Activated CD4-positive, alpha-beta T cell treated with anti-CD3 and anti-CD28 coated beads, Interleukin-2, amount 50 U/mL, for 16 hours (primary cell): Measurements from ENCODE around the gene AHDC1.

Source experiments
- DNase-seq: peaks from one replicate; pipeline ENCODE4 v3.0.0-alpha.2; 2020

AHDC1 gene

DNA sequence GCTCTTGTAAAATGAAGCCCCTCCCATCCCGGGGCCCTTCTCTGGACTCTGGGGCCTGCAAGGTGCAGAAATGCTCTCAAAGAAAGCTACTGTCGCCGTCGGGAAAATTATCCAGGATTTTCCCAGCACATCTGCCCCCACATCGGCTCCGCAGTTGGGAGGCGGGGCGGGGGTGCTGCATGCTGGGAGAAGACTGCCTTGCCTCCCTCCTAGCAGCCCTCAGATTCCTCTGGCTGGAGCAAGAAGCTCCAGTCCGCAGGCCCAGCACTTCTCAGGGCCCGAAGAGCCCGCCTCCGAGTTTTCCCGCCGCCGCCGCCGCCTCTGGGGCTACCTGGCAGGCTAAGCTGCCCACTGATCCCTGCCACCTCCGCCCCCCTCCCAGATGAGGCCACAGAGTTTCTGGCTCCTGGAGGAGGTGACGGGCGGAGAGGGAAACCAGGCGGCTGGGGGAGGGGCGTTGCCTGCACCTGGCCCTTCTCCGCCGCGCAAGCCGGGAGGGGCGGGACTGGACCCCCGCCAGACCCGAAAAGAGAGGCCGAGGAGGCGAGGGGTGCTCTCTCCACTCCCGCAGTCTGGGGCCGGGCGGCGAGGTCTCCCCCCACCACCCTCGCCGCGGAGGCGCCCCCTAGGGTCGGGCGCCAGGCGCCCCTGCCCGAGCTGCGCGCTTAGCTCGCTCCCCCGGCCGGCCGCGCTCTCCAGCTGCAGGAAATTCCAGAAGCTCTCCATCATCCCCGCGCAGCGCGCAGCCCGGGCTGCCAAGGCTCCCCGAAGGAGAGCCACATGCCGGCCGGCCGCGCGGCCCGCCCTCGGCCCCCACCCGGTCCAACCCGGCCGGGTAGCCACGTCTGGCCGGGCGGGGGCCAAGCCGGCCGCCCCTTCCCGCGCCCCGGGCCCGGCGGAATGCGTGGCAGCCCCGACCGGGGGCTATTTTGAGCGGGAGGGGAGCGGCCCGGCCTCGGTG lies 28.8 kb downstream of the AHDC1 start:
- DNase-seq, result no peak

DNA sequence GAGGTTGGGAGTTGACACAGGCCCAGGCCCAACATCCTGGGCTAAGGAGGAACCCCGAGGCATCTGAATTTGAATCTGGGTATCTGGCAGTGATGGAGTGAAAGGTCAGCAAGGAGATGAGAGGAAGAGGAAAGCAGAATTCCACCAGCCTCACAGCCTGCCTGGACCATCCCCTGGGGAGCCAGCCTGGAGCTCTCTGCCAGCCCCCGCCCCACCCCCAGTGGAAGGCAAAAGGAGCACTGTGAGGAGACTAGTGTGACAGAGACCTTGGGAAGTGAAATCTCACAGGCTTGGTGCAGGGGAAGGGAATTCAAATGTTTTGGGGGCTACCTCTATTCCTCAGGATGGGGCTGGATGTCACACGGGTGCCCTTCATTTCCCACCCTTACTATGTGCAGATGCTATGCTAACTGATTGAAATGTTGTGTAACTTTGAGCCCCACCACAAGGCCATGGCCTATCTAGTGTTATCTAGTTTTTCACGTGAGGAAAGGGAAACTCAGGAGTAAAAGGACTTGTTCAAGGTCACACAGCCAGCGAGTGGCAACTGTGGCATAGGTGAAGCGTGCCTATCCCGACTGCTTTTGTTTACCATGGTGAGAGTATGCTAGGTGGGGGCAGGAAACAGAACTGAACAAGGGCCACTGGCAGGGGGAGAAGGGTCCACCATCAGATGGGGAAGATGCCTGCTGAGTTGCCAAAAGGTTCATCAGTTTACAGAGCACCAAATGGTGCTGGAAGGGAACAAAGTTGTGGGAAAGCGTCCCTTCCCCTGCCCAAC lies 29.8 kb downstream of the AHDC1 start:
- no peak for DNase-seq

DNA sequence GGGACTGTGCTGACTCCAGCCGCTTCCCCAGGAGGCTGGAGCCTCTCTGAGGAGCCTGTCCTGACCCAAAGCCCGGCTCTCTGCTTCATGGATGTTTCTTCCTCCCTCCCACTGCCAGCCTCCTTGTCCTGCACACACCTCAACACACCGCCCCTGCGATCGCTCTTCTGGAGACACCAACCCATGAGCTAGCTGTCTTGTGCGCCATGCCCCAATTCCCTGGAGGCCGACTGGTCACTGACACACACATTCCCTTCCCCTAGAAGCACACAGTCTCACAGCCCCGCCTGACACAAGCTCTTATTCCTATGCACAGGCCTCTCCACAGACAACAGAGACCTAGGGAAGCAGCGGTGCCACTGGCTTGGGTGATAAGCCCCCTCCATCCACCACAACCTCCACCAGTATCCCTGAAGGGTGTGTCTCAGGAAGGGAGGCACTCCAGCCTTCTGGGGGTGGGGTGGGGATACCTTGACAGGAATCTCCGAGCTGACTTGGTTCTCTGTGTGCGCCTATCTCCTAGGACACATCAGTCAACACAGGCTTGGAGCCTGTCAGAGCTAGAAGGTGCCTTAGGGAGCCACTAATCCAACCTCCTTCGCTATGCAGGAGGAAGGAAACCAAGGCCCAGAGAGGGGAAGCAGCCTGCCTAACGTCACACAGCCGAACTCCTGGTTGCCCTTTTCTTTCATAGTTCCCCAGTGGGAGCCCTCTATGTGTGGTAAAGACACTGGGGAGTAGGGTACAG lies 31.1 kb downstream of the AHDC1 start:
- no peak for DNase-seq

DNA sequence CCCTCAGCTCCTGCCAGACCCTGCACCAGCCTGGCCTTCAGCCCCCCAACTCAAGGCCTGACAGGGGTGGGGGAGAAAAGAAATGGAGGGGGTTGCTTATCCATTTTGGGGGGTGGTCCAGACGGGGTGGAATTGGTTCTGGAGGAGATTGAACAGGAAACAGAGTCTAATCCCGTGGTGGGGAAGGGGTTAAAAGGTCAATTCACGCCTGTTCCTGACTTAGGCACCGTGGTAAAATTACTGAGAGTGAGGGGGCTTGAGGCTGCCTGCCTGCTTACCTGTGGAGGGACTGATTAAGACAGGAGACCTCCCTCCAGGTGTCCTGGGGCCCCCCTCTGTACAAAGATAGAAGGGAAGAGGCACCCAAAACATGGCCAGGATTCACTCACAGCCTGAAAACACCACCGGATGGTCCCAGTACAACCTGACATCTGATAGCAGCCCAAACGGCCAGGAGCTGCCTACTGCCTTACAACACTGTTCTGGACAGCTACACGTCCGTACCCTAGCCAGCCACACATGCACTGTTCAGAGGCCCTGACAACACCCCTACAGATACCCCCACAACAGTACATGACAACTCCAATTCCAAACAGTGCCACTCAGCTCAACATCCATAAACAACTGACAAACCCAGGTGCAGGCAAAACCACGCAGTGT lies 31.8 kb downstream of the AHDC1 start:
- no peak for DNase-seq

DNA sequence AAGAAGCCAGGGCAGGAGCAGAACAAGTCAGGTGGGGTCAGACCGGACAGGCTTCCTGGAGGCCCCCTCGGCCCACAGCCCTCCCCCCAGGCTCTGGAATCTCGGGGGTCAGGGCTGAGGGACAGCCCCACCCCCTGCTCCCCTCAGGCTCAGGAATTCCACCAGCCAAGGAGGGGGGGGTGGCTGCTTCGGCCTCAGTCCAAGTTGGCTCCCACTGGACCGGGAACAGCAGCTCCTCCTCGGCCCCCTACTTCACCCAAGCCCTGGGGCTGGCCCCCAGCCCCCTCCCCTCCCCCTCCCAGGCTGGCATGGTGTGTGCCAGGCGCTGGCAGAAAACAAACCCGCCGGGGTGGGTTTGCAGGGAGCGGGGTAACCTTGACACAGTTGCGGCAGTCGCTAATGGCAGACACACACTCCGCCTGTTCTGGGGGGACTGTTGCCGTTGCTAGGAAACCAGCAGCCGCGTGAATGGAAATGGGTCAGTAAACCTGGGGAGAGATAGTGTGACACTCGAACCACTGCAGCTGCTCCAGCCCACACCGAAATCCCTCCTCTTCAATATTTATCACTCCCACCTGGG lies 32.4 kb downstream of the AHDC1 start:
- no peak for DNase-seq

DNA sequence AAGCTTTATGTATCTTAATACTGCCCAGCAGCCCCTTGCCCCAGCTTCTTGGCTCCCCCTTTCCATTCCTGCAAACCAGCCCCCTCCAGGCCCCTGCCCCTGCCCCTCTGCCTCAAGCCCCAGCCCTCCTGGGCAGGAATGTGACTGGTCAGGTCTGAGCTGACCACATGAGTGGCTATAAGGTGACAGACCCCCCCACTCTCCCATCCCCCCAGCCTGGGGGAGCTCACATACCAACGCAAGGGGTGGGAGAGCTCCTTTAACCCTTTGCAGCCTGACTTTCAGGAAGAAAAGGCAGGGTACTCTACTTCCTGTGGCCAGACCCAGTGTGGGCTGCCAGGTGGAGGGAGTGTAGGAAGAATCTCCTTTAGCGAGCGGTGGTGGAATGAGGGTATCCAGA lies 33.2 kb downstream of the AHDC1 start:
- no peak for DNase-seq

DNA sequence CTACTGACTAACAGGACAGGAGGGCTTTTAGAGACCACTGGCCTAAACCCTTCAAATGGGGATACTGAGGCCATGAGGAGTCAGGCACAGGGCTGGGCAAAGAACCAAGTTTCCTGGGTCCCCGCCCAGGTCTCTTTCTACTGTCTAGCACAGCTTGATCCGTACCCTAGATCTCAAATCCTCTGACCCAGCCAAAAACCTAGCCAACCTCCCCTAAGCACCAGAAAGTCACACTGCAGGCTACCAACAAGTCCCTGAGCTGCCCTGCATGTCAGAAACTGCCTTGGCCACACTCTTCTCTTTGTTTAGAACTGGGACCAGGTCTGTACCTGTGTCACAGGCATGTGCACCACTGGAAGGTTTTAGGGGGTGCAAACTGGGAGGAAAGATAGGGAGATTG lies 33.6 kb downstream of the AHDC1 start:
- DNase-seq, result no peak

DNA sequence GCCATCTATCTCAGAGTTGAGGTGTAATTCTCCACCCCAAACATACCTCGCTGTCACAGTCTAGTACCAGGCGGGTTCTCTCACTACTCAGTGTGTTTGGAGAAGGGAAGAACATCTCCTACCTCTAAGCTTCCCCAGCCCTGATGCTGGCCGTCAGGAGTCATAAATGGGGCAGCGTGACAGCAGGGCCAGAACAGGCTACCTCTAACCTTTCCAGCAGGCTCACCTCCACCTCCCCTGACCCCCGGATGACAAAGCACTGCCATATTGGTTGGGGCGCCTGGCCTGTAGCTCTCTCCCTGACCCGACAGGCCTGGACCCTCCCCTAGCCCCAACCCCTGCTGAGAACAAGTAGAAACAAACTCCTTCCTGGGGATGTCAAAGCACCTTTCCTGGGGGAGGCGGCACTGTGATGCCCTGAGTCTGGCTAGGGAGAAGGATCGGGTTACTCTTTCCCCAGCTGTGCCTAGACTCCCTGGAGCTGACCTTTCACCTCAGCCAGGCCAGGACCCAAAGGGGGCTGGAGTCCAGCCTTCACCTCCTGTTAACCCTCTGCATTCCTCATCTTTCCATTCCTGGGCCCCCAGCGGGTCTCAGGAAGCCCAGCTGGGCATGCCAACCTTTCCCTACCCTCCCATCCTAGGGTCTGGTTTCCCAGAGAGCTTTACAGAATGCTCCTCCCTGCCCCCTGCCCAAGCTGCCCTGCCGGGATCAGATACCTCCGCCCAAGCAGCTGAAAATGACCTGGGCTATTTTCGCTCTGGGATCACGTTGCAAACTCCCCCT lies 34.2 kb downstream of the AHDC1 start:
- no peak for DNase-seq

DNA sequence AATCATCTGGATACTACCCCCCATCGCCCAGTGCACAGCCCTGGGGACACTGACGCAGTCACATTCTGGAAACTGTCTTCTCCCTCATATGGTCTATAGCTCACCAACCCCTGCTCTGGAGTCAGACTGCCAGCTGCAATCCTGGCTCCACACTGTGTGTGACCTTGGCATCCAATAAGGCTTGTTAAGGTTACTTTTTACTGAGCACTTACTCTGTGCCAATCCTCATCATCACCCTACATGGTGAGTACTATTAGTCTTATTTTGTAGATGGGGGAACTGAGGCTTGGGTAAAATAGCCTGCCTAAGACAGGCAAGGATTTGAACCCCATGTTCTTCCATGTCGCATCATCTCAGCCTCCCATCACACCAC lies 34.9 kb downstream of the AHDC1 start:
- no peak for DNase-seq

DNA sequence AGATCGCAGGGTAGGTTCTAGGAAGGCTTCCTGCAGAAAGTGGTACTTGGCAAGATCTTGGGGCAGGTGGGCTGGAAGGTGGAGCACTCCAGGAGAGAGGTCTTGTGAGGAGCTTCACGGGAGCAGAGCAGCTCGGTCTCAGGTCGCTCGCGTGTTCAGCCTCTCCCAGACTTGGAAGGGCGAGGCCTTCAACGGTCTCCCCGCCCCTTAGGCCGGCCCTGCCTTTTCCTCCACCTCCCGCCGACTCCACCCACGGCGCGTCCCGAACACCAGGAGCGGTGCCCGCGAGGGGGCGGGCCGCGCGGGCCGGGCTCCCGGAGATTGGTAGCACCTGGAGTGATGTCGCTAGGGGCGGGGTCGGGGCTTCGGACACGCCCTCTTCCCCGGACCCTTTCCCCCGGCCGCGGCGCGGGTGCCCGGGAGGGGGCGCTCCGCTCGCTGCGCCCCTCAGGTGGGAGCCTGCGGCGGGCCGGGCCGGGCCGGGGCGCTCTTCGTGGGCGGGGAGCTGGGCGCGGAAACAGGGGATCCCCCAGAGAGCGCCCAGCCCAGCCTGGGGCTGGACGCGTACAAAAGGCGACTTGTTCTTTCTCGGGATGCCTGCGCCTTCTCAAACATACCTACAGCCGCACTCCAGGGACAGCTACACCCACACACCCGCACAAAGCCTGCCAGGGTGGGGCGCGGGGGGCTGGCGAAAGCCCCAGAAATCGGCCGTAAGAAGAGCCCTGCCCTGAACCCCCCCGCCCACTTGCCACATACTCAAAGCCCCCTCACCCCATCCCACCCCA lies 35.5 kb downstream of the AHDC1 start:
- DNase-seq, result peak; percentile 96

DNA sequence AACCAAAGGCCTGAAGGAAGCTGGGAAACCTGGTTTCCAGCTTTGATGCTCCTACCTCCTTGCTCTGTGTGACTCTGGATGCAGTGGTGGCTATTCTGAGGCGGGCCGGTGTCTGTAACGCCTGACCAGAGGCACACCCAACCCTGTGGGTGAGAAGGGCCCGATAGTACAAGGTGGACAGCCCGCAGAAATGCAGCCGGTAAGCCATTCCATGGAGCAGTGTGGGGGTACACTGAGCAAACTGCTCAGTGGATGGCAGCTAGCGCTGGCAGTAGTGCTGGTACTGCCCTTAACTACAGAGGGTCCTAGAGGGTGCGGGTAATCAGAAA lies 36.0 kb downstream of the AHDC1 start:
- DNase-seq, result no peak

DNA sequence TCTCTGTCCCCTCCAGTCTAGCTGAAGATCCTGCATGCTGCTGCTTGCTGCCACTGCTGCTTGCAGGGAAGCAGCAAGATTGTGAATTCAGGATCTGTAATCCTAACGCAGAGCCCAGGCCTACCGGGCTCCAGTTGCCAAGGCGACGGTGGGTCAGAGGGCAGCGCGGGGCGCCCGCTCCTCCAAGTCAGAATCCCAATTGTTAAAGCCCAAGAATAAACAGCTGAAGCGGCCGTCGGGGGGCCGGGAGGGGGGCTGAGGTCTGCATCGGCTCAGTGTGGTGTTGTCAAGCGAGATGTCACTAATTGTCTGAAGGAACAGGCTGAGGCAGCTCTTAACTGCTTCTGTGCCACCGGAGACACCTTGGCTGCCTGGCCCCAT lies 36.8 kb downstream of the AHDC1 start:
- DNase-seq, result no peak

DNA sequence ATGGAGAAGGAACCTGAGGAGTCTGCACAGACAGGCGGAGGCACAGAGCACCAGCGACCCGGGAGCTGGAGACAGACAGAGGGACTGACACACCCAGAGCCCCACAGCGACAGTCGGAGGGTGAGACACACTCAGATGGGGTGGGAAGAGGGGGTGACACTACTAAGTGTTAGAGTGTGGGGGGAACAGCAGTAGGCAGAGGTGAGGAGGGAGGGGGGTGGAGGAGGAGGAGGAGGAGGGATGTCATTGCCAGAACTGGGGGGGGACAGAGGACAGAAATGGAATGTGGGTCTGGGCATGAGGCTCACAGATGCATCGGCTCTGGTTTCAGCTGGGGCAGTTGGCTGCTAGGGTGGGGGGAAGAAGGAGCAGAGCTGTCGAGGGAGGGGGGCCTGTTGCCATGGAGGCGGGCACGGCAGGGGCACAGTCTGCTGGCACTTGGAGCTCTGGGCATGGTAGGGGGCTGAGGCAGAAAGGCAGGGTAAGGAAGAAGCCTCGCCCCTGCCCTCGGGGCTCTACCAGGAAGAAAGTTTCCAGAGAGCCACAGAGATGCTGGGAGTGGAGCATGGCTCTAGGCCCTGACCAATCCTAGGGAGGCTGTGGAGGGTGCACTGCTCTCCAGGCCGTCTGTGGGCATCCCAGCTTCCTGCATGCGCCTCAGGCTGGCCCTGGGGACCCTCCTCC lies 37.3 kb downstream of the AHDC1 start:
- no peak for DNase-seq

DNA sequence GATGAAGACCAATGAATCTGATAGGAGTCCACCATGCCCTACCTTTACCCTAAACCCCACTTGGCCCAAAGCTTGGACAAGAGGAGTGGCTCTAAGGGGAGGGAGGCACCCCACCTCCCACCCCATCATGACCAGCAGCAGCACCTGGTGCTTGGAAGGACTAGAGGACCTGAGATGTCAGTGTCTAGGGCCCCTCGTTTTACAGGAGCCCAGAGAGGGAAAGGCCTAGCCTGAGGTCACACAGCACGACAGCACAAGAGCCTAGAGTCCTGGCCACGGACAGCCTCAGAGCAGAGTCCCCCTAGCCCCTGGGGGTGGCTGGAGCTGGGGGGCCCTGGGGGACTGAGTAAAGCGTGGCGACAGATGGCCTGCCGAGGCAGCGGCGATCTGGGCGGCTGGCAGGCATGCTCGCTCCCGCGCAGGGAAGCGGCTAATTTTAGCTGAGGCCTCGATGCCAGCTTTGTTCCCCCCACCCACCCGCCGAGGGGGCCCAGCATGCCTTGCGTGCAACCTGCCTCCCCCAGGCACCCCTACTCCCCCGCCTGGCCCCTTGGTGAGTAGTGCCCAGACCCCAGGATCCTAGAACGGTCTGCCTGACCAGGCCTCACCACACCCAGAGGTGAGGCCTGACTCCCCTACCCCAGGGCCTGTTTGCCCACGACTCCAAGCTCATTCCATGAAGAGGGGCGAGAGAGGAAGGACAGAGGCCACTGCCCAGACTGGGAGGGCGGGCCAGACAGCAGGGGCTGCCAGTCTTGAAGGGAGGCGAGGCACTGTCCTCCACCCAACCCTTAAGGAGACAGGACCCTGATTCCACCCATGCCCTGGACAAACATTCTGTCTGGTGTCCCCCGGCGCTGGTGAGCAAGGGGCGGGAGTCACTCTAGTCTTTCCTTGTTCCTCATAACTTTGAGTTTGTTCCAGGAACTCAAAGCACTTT lies 39.0 kb downstream of the AHDC1 start:
- no peak for DNase-seq

DNA sequence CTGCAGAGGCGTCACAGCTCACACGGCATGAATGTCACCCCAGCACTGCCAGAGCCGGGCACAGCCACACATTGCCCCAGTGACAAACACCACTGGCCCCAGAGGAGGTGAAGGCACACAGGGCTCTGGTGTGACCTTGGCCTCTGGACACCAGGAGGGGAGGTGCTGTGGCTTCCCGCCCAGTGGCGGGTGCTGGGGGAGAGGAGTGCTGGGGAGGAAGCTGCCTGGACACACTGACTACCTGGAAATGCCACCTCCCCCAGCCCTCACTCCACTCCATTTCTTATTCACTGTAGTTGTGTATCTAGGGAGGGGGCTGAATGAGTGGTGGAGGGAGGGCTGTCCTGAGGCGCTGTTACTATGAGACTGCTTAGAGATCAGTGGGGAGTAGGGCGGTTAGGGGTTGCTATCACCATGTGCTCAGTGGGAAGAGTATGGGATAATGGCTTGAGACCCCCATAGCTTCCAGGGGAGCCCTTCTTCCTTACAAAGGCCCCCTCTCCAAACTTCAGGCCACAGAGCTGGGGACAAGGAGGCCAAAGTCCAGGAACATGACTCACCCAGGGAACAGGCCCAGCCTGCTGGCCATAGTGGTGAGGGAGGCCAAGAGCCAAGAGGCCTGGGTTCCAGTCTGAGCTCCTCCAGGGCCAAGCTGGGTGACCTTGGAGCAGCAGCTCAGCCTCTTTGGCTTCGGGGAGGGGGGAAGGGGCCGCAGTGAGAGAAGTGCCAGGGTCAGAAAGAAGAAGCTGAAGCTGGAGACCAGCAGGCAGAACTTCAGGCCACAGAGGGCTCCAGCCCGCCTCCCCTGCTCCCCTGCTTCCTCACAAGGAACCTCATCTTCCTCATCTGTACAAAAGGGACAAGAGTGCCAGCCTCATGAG lies 40.1 kb downstream of the AHDC1 start:
- no peak for DNase-seq

DNA sequence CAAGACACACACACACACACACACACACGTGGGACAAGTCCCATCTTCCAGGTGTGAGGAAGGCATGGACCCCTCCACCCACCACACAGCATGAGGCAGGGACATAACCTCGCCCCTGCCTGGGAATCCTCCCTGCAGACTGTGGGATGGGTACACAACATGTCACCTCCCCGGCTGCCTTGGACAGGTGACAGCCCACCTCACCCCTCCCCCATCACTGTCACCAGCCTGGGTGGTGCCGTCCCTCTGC lies 40.7 kb downstream of the AHDC1 start:
- no peak for DNase-seq

DNA sequence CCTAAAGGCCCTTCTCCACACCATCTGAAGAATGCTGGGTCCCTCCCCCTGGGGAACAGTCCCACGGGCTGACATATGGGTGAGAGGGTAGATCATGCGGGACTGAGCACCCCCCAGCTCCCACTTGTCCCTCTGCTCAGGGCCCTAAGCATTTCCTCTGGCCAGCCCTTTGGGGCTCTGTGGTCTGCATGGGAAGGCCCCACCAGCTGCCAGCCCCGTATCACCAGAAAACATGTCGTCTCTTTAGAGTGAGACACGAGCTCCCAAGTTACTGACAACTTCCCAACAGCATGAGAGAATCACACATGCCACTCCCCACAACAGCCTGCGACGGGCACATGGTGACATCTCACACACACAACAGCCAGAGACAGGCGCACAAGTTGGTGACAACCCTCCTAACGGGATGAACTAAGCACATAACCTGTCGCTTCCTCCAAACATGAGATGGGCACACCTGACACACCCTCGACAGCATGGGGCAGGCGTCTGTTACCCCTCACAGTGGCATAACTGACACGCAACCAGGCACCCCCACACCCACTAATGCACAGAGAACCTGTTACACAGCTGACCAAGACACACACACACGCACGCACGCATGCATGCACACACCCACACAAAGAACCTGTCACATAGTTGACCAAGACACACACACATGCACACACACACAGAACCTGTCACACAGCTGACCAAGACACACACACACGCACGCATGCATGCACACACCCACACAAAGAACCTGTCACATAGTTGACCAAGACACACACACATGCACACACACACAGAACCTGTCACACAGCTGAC lies 41.2 kb downstream of the AHDC1 start:
- no peak for DNase-seq

DNA sequence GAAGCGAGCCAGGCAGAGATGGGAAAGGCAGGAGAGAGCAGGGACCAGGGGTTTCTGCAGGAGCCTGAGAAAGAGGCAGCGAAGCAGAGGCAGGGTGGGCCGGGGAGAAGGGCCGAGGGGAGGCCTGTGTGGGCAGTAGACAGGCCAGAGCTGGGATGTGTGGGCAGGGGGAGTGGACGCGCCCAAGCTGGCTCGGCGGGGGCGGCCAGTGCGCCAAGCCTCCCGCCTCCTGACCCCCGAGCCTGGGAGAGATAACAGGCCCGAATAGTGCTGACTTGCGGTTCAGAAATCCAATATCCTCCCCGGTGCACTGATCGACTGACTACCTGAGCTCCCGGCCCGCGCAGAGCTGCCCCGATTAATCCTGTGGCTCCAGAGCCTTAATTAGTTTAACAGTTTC lies 41.9 kb downstream of the AHDC1 start:
- no peak for DNase-seq
